ENCODE measurements around the gene RPLP1. TPM values are rescaled to one million over a fixed set of nuclear protein-coding genes. Genes with fewer than 3 reads are reported as not detected.

Gene RPLP1
- total and polyA plus RNA-seq, 12 donors: 232 to 1,990 (median 971) TPM

GRCh38 chr15:69434679-69435078 is 17.9 kb upstream of the RPLP1 start:
- no peaks in the 10 kb centered on the region for H3K4me1 ChIP-seq (replicated peaks in 1 of 2)
- no peaks in the 10 kb centered on the region for H3K27me3 ChIP-seq
- H3K9me3 ChIP-seq (replicated peaks in 1 of 3): no peaks in the 10 kb centered on the region
- intact Hi-C loops (cut with DNase I): no loop called here
- H3K27ac ChIP-seq: no peak overlapping the region
- no peaks in the 10 kb centered on the region for H3K36me3 ChIP-seq (replicated peaks in 1 of 2)
- DNase-seq: no peak
- TF ChIP-seq CTCF (IDR thresholded peaks at IDR 0.05): no peak
- 90 to 99% (median 94%) methylated on average over 9 to 18 of the region's 18 CpGs for WGBS, 4 donors
- H3K4me3 ChIP-seq: no peak overlapping the region

DNA sequence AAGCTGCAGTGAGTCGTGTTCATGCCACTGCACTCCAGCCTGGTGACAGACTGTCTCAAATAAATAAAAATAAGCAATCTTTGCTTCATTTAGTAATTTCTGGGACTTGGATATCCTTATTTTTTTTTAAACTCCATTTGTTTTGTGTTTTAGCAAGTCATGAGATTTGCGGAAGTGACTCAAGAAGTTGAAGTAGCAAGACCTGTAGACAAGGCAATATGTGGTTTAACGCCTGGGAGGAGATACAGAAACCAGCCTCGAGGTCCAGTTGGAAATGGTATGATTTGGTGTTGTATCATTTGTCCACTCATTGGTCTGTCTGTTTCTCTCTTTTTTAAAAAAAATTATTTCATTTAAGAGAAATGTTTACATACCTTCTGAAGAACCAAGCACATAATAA is 16.6 kb upstream of the RPLP1 start:
- no peak for DNase-seq
- H3K9me3 ChIP-seq (replicated peaks in 1 of 3): no peaks in the 10 kb centered on the region
- no peak overlapping the region for H3K27ac ChIP-seq
- 94 to 98% (median 95%) methylated on average over 4 of the region's 4 CpGs for WGBS, 4 donors
- no peaks in the 10 kb centered on the region for H3K36me3 ChIP-seq (replicated peaks in 1 of 2)
- TF ChIP-seq CTCF (IDR thresholded peaks at IDR 0.05) (no peak), POLR2A (IDR thresholded peaks at IDR 0.05) (no peak)
- intact Hi-C loops (cut with DNase I): no loop called here
- no peak overlapping the region for H3K4me3 ChIP-seq
- H3K4me1 ChIP-seq (replicated peaks in 1 of 2): no peaks in the 10 kb centered on the region
- H3K27me3 ChIP-seq: no peaks in the 10 kb centered on the region

- TF ChIP-seq POLR2A (IDR thresholded peaks at IDR 0.05) (no peak), CTCF (IDR thresholded peaks at IDR 0.05) (no peak)
- Histone ChIP-seq H3K36me3 (replicated peaks in 1 of 2) (no peaks in the 10 kb centered on the region), H3K27me3 (no peaks in the 10 kb centered on the region), H3K9me3 (replicated peaks in 1 of 3) (no peaks in the 10 kb centered on the region), H3K4me1 (replicated peaks in 1 of 2) (no peaks in the 10 kb centered on the region), H3K27ac (no peak overlapping the region), H3K4me3 (no peak overlapping the region)
- no peak for DNase-seq
- 93 to 99% (median 95%) methylated on average over 4 of the region's 4 CpGs for WGBS, 4 donors
- intact Hi-C loops (cut with DNase I): no loop called here
Observed at GRCh38 chr15:69436951-69437350, 15.7 kb upstream of the RPLP1 start.

DNA sequence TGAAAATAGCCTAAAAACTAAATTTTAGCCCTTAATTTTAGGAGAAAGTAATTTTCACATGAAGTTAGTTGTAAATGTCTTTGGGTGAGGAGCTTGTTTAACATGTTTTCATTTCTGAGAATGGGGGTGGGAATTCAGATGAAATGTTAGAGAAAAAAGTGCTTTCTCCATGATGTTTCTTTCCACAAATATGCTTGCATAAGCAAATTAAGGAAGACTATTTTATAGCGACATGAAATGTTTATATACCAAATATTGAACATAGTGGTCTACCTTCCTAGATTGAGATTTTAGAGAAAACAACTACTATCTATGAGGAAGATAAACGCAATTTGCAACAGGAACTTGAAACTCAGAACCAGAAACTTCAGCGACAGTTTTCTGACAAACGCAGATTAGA is 13.0 kb upstream of the RPLP1 start:
- 83 to 88% (median 86%) methylated on average over 4 of the region's 4 CpGs for WGBS, 4 donors

More for the DNA sequence above, 13.0 kb upstream of the RPLP1 start:
- no peaks in the 10 kb centered on the region for H3K36me3 ChIP-seq (replicated peaks in 1 of 2)
- no peak overlapping the region for H3K27ac ChIP-seq
- intact Hi-C loops (cut with DNase I): no loop called here
- no peak for DNase-seq
- TF ChIP-seq POLR2A (IDR thresholded peaks at IDR 0.05) (no peak), CTCF (IDR thresholded peaks at IDR 0.05) (no peak)
- no peak overlapping the region for H3K4me3 ChIP-seq
- H3K4me1 ChIP-seq (replicated peaks in 1 of 2): no peaks in the 10 kb centered on the region
- H3K27me3 ChIP-seq: no peaks in the 10 kb centered on the region
- H3K9me3 ChIP-seq (replicated peaks in 1 of 3): no peaks in the 10 kb centered on the region
